GM12891 (cell line): ENCODE results near the gene PBX2.

ENCODE experiments used
- POLR2AphosphoS5 ChIP-seq: IDR thresholded peaks from 2 replicates; pipeline ENCODE4 v1.6.1; 2011; ENCODE audit warnings: low read depth, low read length, control low read depth
- TAF1 ChIP-seq: IDR thresholded peaks from 2 replicates; pipeline ENCODE4 v1.6.1; 2011; ENCODE audit warnings: low read depth, low read length, control low read depth

DNA sequence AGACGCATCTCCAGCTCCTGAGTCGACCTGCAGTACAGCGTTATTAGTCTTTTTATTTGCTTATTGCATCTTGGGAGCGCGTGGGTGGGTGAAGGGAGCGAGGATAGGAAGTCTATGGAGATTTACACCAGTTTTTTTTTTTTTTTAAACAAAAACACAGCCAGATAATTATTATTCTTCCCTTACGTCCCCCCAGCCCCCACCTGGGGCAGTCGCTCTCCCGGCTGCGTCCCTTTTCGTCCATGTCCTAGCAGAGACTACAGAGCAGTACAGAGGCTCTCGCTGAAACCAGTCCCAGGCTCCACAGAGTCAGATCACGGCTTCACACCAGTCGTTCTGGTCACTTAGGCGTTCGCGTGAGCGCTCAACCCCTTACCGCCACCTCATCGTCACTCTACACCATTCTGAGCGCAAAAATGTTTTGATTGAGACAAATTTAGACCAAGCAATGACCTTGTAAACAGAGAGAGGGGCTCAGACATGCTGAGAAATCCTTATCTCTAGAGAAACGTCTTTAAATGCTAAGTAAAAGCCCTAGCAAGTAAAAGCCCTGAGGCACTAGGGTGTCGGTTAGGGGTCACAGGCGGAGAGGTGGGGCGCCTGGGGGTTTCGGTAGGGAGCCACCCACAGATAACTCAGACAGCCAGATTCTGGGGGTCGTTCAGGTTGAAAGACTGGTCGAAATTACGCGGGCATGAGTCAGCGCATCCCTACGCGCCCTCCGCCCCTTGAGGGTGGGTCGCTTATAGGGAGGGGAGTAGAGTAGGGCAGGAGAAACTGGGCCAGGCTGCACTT lies 37.0 kb downstream of the PBX2 start:
- TF ChIP-seq POLR2AphosphoS5 (no peak), TAF1 (no peak)
